ENCODE results near the gene GHDC.

The GHDC gene

DNA sequence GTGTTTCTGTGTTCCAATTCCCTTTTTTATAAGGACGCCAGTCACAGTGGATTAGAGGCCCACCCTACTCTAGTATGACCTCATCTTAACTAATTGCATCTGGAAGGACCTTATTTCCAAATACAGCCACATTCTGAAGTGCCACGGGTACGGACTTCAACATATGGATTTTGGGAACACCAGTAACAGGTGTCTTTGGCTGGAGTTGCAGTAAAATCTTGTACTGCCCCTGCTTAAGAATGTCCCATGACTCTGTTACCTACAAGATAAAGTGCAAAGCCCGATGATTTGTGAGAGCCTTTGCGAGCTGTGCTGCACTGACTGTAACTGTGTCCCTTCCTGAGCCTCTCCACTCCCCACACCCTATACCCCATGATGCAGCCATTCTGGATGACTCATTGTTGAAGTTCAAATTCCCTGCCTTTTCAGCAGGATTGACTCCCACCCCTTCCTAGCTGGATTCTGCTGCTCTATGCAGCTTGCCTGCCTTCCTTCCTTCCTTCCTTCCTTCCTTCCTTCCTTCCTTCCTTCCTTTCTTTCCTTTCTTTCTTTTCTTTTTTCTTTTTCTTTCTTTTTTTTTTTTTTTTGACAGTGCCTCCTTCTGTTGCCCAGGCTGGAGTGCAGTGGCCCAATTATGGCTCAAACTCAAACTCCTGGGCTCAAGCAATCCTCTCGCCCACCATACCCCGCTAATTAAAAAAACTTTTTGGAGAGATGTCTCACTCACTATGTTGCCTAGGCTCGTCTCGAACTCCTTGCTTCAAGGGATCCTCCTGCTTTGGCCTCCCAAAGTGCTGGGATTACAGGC lies 11.2 kb downstream of the GHDC start:
- no peak for DNase-seq

- DNase-seq = no peak
These were observed 12.5 kb downstream of the GHDC start for GRCh38 chr17:42181851-42182207.

- DNase-seq = peak; percentile 86 to 93
These were observed 13.1 kb downstream of the GHDC start, which contains the start of gene KCNH4 for GRCh38 chr17:42180922-42181850. TSS of gene KCNH4 (minus strand) at chr17:42181142. CDS start at chr17:42180945, 197 bp downstream.

GRCh38 chr17:42180411-42180921 lies 13.8 kb downstream of the GHDC start:
- peak in 1 of 2 experiments; percentile 7 for DNase-seq

DNA sequence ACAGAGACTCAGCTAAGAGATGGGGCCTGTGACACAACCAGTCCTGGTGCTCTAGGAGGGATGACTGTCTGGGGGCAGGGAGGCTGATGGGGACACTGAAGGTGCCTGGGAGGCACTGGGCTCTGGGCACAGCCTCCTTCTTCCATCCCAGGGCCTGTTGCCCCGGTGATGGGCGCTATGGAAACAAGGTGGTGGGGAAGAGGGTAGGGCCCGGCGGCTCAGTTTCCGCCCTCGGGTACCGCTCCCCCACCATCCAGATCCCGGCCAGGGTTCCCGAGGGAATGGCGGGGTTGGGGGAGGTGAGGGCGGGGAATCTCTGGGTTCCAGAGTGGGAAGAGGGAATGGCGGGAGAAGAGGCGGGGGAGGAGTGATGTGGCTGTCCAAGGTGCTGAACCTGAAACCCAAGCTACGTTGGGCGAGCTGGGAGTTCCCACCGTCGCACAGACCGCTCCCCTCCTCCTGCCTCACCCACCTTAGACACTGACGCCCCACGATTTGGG lies 14.3 kb downstream of the GHDC start:
- DNase-seq = peak in 1 of 2 experiments; percentile 19

DNA sequence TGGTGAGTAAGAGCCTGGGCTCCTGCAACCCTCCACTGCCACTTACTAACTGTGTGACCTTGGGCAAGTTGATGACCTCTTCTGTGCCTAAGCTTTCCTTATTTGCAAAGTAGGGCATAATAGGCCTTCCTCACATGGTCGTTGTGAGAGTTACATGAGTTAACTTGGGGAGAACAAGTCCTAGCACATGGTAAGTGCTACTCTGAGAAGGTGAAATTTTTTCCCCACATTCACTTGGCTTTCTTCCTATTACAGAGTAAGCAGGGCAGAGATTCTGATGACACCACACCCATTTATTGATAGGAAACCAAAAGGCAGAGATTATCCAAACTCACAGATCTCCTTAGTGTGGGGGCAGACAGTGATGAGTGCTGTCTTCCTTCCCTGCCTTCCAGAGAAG lies 15.0 kb downstream of the GHDC start:
- no peak for DNase-seq

DNA sequence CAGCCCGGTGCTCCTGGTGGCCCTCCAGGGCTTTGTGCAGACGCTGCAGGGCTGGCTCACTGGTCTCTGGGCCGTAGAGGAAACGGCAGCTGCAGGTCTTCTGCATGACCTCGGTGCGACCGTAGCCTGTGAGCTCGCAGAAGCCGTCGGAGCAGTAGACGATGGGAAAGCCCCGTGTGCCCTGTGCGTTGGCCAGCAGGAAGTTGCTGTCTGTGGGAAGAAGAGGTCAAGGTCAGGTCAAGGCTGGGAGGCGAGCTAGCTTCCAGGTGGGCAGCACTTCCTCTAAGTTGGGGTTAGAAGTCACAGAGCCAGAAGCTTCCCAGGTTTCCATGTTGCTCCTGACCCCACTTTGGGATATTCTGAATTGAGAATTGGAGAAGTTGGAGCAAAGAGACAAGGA lies 15.5 kb downstream of the GHDC start:
- peak; percentile 6 to 17 for DNase-seq

- no peak for DNase-seq
These were observed 16.6 kb downstream of the GHDC start for GRCh38 chr17:42177684-42178083.

GRCh38 chr17:42174126-42174783 lies 20.0 kb downstream of the GHDC start:
- no peak for DNase-seq

- DNase-seq = no peak
These were observed 22.5 kb downstream of the GHDC start for GRCh38 chr17:42171831-42172230.

GRCh38 chr17:42169351-42169750 lies 24.9 kb downstream of the GHDC start:
- DNase-seq = no peak

DNA sequence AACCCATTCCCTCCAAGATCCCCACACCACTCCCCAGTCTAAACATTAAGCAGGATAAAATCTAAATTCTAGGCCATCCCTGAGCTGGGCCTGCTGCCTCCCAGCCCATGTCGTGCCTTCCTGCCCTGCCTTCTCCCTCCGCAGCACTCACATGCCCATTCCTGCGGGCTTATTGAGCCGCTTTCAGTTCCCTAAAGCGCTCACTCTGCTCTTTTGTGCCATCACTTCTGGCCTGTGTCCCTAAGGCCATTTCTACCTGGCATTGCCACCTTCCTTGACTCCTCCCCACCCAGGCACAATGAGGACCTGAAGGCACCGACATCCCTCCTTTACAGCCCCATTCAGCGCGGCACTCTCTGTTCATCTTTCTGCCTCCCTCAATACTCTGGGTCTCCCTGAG lies 26.5 kb downstream of the GHDC start:
- DNase-seq = no peak

DNA sequence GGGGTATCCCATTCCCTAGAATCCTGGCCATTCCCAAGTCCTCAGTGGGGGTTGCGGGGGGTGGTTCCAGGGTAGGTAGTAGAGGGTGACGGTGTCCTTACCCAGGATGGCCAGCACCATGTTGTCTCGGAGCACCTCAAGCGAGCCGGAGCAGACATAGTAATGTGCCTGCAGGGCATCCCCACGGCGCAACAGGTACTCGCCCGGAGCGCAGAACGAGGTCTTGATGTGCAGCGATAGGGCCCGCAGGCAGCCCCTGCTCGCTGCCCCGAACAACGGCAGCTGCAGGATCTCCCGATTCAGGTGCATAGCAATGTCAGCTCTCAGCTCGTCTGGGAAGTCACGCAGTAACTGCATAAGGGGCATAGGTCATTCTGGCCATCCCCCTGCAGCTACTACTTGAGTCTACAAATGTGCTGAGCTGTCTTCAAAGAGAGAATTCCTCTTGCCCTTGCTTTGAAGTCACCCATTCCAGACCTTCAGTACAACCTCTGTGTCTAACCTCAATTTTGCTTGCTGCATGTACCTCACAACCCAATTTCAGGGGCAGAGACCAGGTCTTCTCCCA lies 28.0 kb downstream of the GHDC start:
- no peak for DNase-seq

GRCh38 chr17:42165751-42166150 lies 28.5 kb downstream of the GHDC start:
- DNase-seq = no peak

GRCh38 chr17:42163696-42164407 lies 30.4 kb downstream of the GHDC start:
- DNase-seq = no peak

- peak; percentile 13 to 40 for DNase-seq
These were observed 31.2 kb downstream of the GHDC start for GRCh38 chr17:42163113-42163512.

DNA sequence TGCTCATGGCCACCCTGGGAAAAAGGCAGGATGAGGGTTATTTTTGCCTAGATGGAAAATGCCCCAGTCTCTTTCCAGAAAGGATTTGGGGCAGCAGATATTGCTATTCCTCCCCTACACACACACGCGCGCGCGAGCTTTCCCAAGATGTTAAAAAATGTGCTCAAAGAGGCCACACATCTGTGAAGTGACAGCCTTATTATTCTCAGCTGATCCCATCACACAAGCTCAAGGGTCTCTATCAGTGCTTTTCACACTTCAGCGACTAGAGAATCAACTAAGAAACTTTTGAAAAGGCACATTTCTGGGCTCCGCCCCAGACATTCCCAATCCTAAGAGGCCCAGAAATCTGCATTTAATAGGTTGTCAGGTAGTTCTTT lies 33.8 kb downstream of the GHDC start:
- DNase-seq = no peak

GRCh38 chr17:42159796-42160530 lies 34.3 kb downstream of the GHDC start:
- DNase-seq = no peak

DNA sequence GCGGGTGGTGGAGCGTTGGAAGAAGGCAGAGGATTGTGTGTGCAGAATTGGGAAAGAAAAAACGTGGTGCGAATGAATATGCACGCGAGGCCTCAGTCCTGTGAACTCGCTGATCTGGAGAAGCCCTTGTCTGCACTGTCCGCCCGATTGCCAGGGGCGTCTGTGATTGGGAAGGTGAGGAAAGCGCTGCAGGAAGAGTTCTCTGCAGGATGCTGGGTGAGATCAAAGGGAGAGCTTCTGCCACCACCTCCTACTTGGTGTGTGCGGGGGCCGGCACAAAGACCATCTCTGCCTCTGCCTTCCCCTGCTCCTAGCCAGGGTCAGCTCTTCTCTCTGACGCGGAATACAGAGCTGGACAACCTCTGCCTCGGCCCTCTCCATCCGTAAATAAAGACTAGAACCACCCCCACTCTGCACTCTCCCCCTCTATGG lies 38.7 kb downstream of the GHDC start:
- DNase-seq = no peak

GRCh38 chr17:42153919-42154742 lies 40.2 kb downstream of the GHDC start:
- no peak for DNase-seq
